GM23338 (cell line): ENCODE results near the gene QPCTL. TPM values are rescaled to one million over a fixed set of nuclear protein-coding genes. Genes with fewer than 3 reads are reported as not detected.
"Not testable (repeated sequence)": the region's sequence is repeated elsewhere in the genome, so short reads cannot be mapped to it uniquely, and the experiment has no call there.

ENCODE experiments used
- ATAC-seq: fragments of 200-7000 bp; cut with Tn5 transposase; 3 replicates; pipeline ENCODE4 v1.9.1; 2020
- DNase-seq: peaks from one replicate; pipeline ENCODE4 v3.0.0-alpha.2; 2015; ENCODE audit warnings: low spot score
- H2AFZ ChIP-seq: fragments of 200-600 bp; sonication (generic); 2 replicates; pipeline ENCODE4 v1.8.0; 2016; ENCODE audit warnings: antibody characterized with exemption, mild to moderate bottlenecking, moderate library complexity
- H3F3A ChIP-seq: fragments of 200-600 bp; sonication (generic); replicated peaks from 2 replicates; pipeline ENCODE4 v1.8.0; 2017; ENCODE audit warnings: antibody characterized with exemption, mixed run types, low read depth
- H3K27ac ChIP-seq: fragments of 200-600 bp; sonication (generic); 2 replicates; pipeline ENCODE4 v1.6.1; 2016; ENCODE audit warnings: low read depth
- H3K27me3 ChIP-seq: fragments of 200-600 bp; sonication (generic); 2 replicates; pipeline ENCODE4 v1.8.0; 2016; ENCODE audit warnings: mild to moderate bottlenecking, mixed run types, moderate library complexity; ENCODE audit not compliant: insufficient read depth
- H3K36me3 ChIP-seq: fragments of 200-600 bp; sonication (generic); 2 replicates; pipeline ENCODE4 v1.8.0; 2016; ENCODE audit warnings: mild to moderate bottlenecking; ENCODE audit not compliant: insufficient read depth
- H3K4me1 ChIP-seq: fragments of 200-600 bp; sonication (generic); 2 replicates; pipeline ENCODE4 v1.8.0; 2016; ENCODE audit warnings: mild to moderate bottlenecking, moderate library complexity; ENCODE audit not compliant: insufficient read depth
- H3K4me2 ChIP-seq: fragments of 200-600 bp; sonication (generic); 2 replicates; pipeline ENCODE4 v1.7.1; 2017; ENCODE audit warnings: mixed run types
- H3K4me3 ChIP-seq: fragments of 200-600 bp; sonication (generic); 2 replicates; pipeline ENCODE4 v1.6.1; 2016; ENCODE audit warnings: mixed run types
- H3K79me2 ChIP-seq: fragments of 200-600 bp; sonication (generic); replicated peaks from 2 replicates; pipeline ENCODE4 v1.8.0; 2017; ENCODE audit warnings: mild to moderate bottlenecking; ENCODE audit not compliant: insufficient read depth
- H3K9me2 ChIP-seq: fragments of 200-600 bp; sonication (generic); 2 replicates; pipeline ENCODE4 v1.8.0; 2017; ENCODE audit not compliant: insufficient read depth
- H4K20me1 ChIP-seq: fragments of 200-600 bp; sonication (generic); replicated peaks from 2 replicates; pipeline ENCODE4 v1.8.0; 2017; ENCODE audit warnings: mild to moderate bottlenecking; ENCODE audit not compliant: insufficient read depth
- H3K27ac Mint-ChIP-seq: 2 replicates; pipeline ENCODE4 v1.8.0; 2020; ENCODE audit warnings: inconsistent platforms, mild to moderate bottlenecking, moderate library complexity, mixed read lengths
- H3K27me3 Mint-ChIP-seq: 3 replicates; pipeline ENCODE4 v1.8.0; 2022; ENCODE audit warnings: low read depth, mild to moderate bottlenecking, moderate library complexity, mixed read lengths, inconsistent platforms; ENCODE audit not compliant: insufficient read depth, poor library complexity
- H3K36me3 Mint-ChIP-seq: 3 replicates; pipeline ENCODE4 v1.8.0; 2021; ENCODE audit warnings: low read depth, mild to moderate bottlenecking, inconsistent platforms, moderate library complexity, mixed read lengths
- H3K4me1 Mint-ChIP-seq: 3 replicates; pipeline ENCODE4 v1.8.0; 2020; ENCODE audit warnings: mild to moderate bottlenecking, inconsistent platforms, mixed read lengths
- H3K4me3 Mint-ChIP-seq: 3 replicates; pipeline ENCODE4 v1.8.0; 2021; ENCODE audit warnings: moderate library complexity, mild to moderate bottlenecking, inconsistent platforms, mixed read lengths
- H3K9me3 Mint-ChIP-seq: 3 replicates; pipeline ENCODE4 v1.8.0; 2020; ENCODE audit warnings: moderate library complexity, mild to moderate bottlenecking, inconsistent platforms, mixed read lengths
- CREB1 ChIP-seq: fragments of 250-450 bp; sonication (Bioruptor Pico); IDR thresholded peaks from 2 replicates; pipeline ENCODE4 v1.5.0; 2020; ENCODE audit warnings: low read depth, mild to moderate bottlenecking, moderate library complexity
- ETS1 ChIP-seq: IDR thresholded peaks from 2 replicates; pipeline ENCODE4 v1.6.1; 2016; ENCODE audit warnings: antibody characterized with exemption
- EZH2 ChIP-seq: fragments of 200-600 bp; sonication (generic); IDR thresholded peaks from one replicate; pipeline ENCODE4 v1.8.0; 2017; ENCODE audit warnings: antibody characterized with exemption, mild to moderate bottlenecking, low read depth; ENCODE audit not compliant: unreplicated experiment
- NANOG ChIP-seq: IDR thresholded peaks from 2 replicates; pipeline ENCODE4 v1.6.1; 2016; ENCODE audit warnings: antibody characterized with exemption, borderline replicate concordance
- REST ChIP-seq: IDR thresholded peaks from one replicate; pipeline ENCODE4 v1.6.1; 2018; ENCODE audit warnings: antibody characterized with exemption; ENCODE audit not compliant: unreplicated experiment
- ZNF114 ChIP-seq: fragments of 250-450 bp; sonication (Bioruptor Pico); IDR thresholded peaks from 2 replicates; pipeline ENCODE4 v1.5.0; 2020; ENCODE audit warnings: mild to moderate bottlenecking, moderate library complexity
- ZNF331 ChIP-seq: fragments of 250-450 bp; sonication (Bioruptor Pico); IDR thresholded peaks from 2 replicates; pipeline ENCODE4 v1.5.0; 2020; ENCODE audit warnings: low read depth, mild to moderate bottlenecking, moderate library complexity
- polyA plus RNA-seq: library from polyadenylated mRNA; unstranded; fragments of >200 nt; fragmentation: Nextera tagmentation; extraction: Ambion mirVana; gene quantifications from 2 replicates; pipeline ENCODE4 v1.2.1, GENCODE V29; 2016
- total RNA-seq: library from RNA; depleted of rRNA; stranded (reverse); fragments of >200 nt; shearing (Covaris generic); gene quantifications from 2 replicates; pipeline ENCODE4 v1.2.3, GENCODE V29; 2014

The QPCTL gene
- total and polyA plus RNA-seq, 2 experiments from 2014 or later: 10.6 to 26.2 TPM

- Histone ChIP-seq H3K79me2 (peaks cover 52% of the 10 kb centered on the region), H3K27ac (peak overlapping the region; percentile 86), H3K4me3 (peak overlapping the region; percentile 51), H3K4me1 (peaks cover 18% of the 10 kb centered on the region), H3K4me2 (peak overlapping the region; percentile 77), H3K9me2 (no peaks in the 10 kb centered on the region), H4K20me1 (no peaks in the 10 kb centered on the region; the same call in 1 of the 2 replicates), H3K36me3 (peaks cover 8% of the 10 kb centered on the region), H3F3A (peaks cover 10% of the 10 kb centered on the region), H2AFZ (no peak overlapping the region), H3K27me3 (no peaks in the 10 kb centered on the region)
- H3K4me3 Mint-ChIP-seq: peak overlapping the region; percentile 95
- H3K27ac Mint-ChIP-seq: peak overlapping the region; percentile 99
- H3K9me3 Mint-ChIP-seq: no peaks in the 10 kb centered on the region
- peaks cover 29% of the 10 kb centered on the region for H3K4me1 Mint-ChIP-seq
- no peak for DNase-seq
- TF ChIP-seq ZNF331 (CRISPR knock-in tag) (no peak), CREB1 (CRISPR knock-in tag) (no peak), ZNF114 (CRISPR knock-in tag) (no peak), REST (no peak), ETS1 (no peak), NANOG (no peak), EZH2 (no peak)
- ATAC-seq: peak; percentile 11
- H3K36me3 Mint-ChIP-seq: peaks cover 27% of the 10 kb centered on the region
- peaks cover 20% of the 10 kb centered on the region for H3K27me3 Mint-ChIP-seq
These were observed 25.7 kb downstream of the QPCTL start for GRCh38 chr19:45717983-45718650.

- not testable (repeated sequence) for ATAC-seq, DNase-seq, H4K20me1 ChIP-seq, H3K4me3 ChIP-seq, H3K4me3 Mint-ChIP-seq, H3K9me2 ChIP-seq, H2AFZ ChIP-seq, H3K27me3 ChIP-seq, H3K27ac ChIP-seq, H3K9me3 Mint-ChIP-seq, H3K4me2 ChIP-seq, H3K27ac Mint-ChIP-seq
- H3K4me1 ChIP-seq: peaks cover 18% of the 10 kb centered on the region
- peaks cover 30% of the 10 kb centered on the region for H3K36me3 Mint-ChIP-seq
- H3F3A ChIP-seq: peaks cover 10% of the 10 kb centered on the region
- H3K27me3 Mint-ChIP-seq: peaks cover 17% of the 10 kb centered on the region
- peaks cover 52% of the 10 kb centered on the region for H3K79me2 ChIP-seq
- peaks cover 10% of the 10 kb centered on the region for H3K36me3 ChIP-seq
- H3K4me1 Mint-ChIP-seq: peaks cover 22% of the 10 kb centered on the region
These were observed 27.6 kb downstream of the QPCTL start for GRCh38 chr19:45720065-45720464.

- H3K4me1 Mint-ChIP-seq, H3K27ac Mint-ChIP-seq: not testable (repeated sequence)
These were observed 36.2 kb downstream of the QPCTL start for GRCh38 chr19:45728683-45729082.

More at GRCh38 chr19:45728683-45729082, 36.2 kb downstream of the QPCTL start:
- ATAC-seq, H3K27me3 Mint-ChIP-seq, H3K4me1 ChIP-seq, H3K9me2 ChIP-seq, H2AFZ ChIP-seq, H3K27ac ChIP-seq, H3F3A ChIP-seq, H3K27me3 ChIP-seq, H3K4me3 ChIP-seq, H3K4me2 ChIP-seq, H3K9me3 Mint-ChIP-seq, H3K36me3 ChIP-seq, H3K36me3 Mint-ChIP-seq, DNase-seq, H3K4me3 Mint-ChIP-seq: not testable (repeated sequence)
- Histone ChIP-seq H4K20me1 (peaks cover 16% of the 10 kb centered on the region), H3K79me2 (peaks cover 67% of the 10 kb centered on the region)
